H1 (cell line): Measurements from ENCODE around the gene RAB3GAP2.

Experiments
- EP300 ChIP-seq, 2 experiments: IDR thresholded peaks; 1 replicate in 1 of 2; 2 replicates in 1 of 2; pipeline ENCODE4 v1.6.1; 2011 to 2012; ENCODE audit warnings: low read depth in 2 of 2, low read length in 2 of 2, mild to moderate bottlenecking in 2 of 2, borderline replicate concordance in 1 of 2, inconsistent platforms in 1 of 2, moderate library complexity in 1 of 2
- RAD21 ChIP-seq, 2 experiments: IDR thresholded peaks in 1 of 2; conservative IDR thresholded peaks in 1 of 2; 2 replicates each; pipeline ENCODE4 v1.6.1; 2011; ENCODE audit warnings: low read depth in 2 of 2, low read length in 2 of 2, improper control_type of control experiment in 1 of 2, inconsistent platforms in 1 of 2, mild to moderate bottlenecking in 1 of 2, moderate library complexity in 1 of 2
- USF2 ChIP-seq: IDR thresholded peaks from 2 replicates; pipeline ENCODE4 v1.6.1; 2011; ENCODE audit warnings: low read length, improper control_type of control experiment

- TF ChIP-seq RAD21 (IDR thresholded peaks at IDR 0.05 in 1 of 2, conservative IDR thresholded peaks at IDR 0.05 in 1 of 2; ENCODE audit: low read depth in 2 of 2, low read length in 2 of 2) (no peak), USF2 (no peak), EP300 (IDR thresholded peaks at IDR 0.05; ENCODE audit: borderline replicate concordance in 1 of 2, low read depth in 2 of 2, low read length in 2 of 2) (no peak)
Measured at GRCh38 chr1:220303871-220304270, 31.6 kb upstream of the RAB3GAP2 start.
